ENCODE measurements around the gene CELF6.

GRCh38 chr15:72339777-72340177 lies 19.8 kb upstream of the CELF6 start:
- TF ChIP-seq POLR2A (IDR thresholded peaks at IDR 0.05; ENCODE audit: low read length) (no peak), GATA1 (IDR thresholded peaks at IDR 0.05; ENCODE audit: low read depth, low read length) (no peak)

Measured in erythroblast (primary cell).